ENCODE data around the gene ASB11. TPM values are rescaled to one million over a fixed set of nuclear protein-coding genes. Genes with fewer than 3 reads are reported as not detected.

ASB11 gene
- total RNA-seq, 2 experiments from 2014 or later = not detected

DNA sequence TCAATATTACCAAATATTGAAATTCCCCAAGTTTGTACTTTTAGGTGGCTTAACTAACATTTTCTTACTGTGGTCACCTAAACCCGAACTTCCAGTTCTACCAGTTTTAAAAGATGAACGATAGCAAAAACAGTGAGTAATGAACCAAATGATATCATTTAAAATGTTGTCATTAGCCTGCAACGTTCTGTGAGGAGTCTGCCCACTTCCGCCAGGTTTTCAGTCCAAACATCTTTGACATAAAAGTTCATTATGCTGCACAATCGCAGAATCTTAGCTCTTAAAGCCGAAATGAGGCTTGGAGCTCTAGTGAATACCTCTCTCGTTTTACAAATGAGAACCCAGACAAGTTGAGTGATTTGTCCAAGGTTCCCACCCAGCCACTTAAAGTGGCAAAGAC, 19.1 kb upstream of the ASB11 start:
- H3K36me3 ChIP-seq (ENCODE audit: insufficient read depth, low read length) = peaks cover 18% of the 10 kb centered on the region
- peak overlapping the region; percentile 98 for H3K4me3 Mint-ChIP-seq
- CTCF ChIA-PET = no interaction called here

DNA sequence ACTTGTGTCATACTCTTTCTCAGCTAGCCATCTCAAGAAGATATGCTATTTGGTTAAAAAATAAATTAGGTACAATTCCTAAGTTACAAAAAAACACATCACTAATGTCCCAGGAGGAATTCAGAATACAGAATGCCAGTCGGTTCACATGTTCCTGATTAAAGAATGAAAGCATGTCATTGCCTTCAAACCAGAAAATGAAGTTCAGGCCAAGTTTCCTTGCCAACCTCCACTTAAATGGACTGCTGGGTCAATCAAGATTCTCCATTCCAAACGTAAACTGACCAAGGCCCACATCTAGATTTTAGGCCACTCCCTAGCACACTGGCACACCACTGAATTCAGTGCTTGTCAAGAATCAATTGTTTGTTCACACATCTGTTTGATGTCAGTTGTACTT, 13.4 kb upstream of the ASB11 start:
- CTCF ChIA-PET = no interaction called here
- Mint-ChIP-seq H3K36me3 (ENCODE audit: low read depth) (peaks cover 47% of the 10 kb centered on the region), H3K9me3 (no peaks in the 10 kb centered on the region)

More for the DNA sequence above, 19.1 kb upstream of the ASB11 start:
- Mint-ChIP-seq H3K4me1 (ENCODE audit: low read depth) (peaks cover 26% of the 10 kb centered on the region), H3K9me3 (no peaks in the 10 kb centered on the region), H3K27me3 (peaks cover 8% of the 10 kb centered on the region), H3K36me3 (ENCODE audit: low read depth) (peaks cover 30% of the 10 kb centered on the region), H3K27ac (peak overlapping the region; percentile 98)
- H3K4me1 ChIP-seq (ENCODE audit: insufficient read depth, low read length) = peaks cover 13% of the 10 kb centered on the region
- intact Hi-C loops (cut with DNase I, micrococcal nuclease) = loop anchor here in 1 of 2 experiments (10.0 kb wide), 5 partner anchors 460 to 1680 kb away; partner anchors contain the start of genes AP1S2, OFD1, TCEANC and TRAPPC2
- TF ChIP-seq, protein P1, sequence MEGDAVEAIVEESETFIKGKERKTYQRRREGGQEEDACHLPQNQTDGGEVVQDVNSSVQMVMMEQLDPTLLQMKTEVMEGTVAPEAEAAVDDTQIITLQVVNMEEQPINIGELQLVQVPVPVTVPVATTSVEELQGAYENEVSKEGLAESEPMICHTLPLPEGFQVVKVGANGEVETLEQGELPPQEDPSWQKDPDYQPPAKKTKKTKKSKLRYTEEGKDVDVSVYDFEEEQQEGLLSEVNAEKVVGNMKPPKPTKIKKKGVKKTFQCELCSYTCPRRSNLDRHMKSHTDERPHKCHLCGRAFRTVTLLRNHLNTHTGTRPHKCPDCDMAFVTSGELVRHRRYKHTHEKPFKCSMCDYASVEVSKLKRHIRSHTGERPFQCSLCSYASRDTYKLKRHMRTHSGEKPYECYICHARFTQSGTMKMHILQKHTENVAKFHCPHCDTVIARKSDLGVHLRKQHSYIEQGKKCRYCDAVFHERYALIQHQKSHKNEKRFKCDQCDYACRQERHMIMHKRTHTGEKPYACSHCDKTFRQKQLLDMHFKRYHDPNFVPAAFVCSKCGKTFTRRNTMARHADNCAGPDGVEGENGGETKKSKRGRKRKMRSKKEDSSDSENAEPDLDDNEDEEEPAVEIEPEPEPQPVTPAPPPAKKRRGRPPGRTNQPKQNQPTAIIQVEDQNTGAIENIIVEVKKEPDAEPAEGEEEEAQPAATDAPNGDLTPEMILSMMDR (IDR thresholded peaks at IDR 0.05) = no peak
- DNase-seq (peak in 5 of 14 experiments; percentile 12 to 66 (median 54)), ATAC-seq (ENCODE audit: poor library complexity) (no peak)
- H3K9me3 ChIP-seq (ENCODE audit: control insufficient read depth in 1 of 2, insufficient read depth in 1 of 2, low read length in 2 of 2) = no peaks in the 10 kb centered on the region
- H3K27me3 ChIP-seq (ENCODE audit: control insufficient read depth in 1 of 2, insufficient read depth in 2 of 2, low read length in 2 of 2) = peaks cover 0 to 8% of the 10 kb centered on the region in 2 experiments
- H3K27ac ChIP-seq (ENCODE audit: low read depth in 1 of 2, low read length in 2 of 2) = peak overlapping the region; percentile 77 to 89
- H3K4me3 ChIP-seq (ENCODE audit: low read length) = peak overlapping the region; percentile 96
- POLR2A ChIA-PET = interaction anchor here (0.7 to 1.2 kb wide), 2 partner anchors 520 to 1600 kb away, joined by 3 read pairs; partner anchors contain the start of genes AP1S2, OFD1 and TRAPPC2

DNA sequence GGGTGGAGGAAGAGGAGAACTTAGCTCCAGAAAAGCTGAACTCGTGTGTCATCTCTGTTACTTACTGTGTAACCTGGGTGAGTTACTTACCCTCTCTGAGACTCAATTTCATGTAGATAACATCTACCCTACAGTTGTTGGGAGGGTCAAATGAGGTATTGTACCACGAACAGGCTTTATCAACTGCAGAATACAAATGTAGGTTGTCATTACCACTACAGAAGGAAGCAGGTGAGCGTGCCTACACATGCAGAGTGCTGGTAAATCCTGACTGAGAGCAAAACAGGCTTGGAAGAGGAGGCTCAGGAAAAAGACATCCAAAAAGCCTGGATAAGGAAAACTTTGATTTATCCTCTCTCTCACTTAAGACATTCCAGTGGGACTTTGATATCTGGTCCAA, 12.7 kb upstream of the ASB11 start:
- no peaks in the 10 kb centered on the region for H3K9me3 ChIP-seq (ENCODE audit: control insufficient read depth in 1 of 2, insufficient read depth in 1 of 2, low read length in 2 of 2)

More for the DNA sequence above, 13.4 kb upstream of the ASB11 start:
- POLR2A ChIA-PET = no interaction called here
- H3K27ac ChIP-seq (ENCODE audit: low read depth in 1 of 2, low read length in 2 of 2) = no peak overlapping the region
- H3K4me1 ChIP-seq (ENCODE audit: insufficient read depth, low read length) = no peaks in the 10 kb centered on the region
- ATAC-seq (ENCODE audit: poor library complexity) = no peak
- intact Hi-C loops (cut with DNase I, micrococcal nuclease) = loop anchor here in 1 of 2 experiments (10.0 kb wide), 1 partner anchor 1574 kb away; no protein-coding TSS in a partner anchor
- H3K36me3 ChIP-seq (ENCODE audit: insufficient read depth, low read length) = peaks cover 28% of the 10 kb centered on the region
- no peak for DNase-seq
- H3K27me3 ChIP-seq (ENCODE audit: control insufficient read depth in 1 of 2, insufficient read depth in 2 of 2, low read length in 2 of 2) = no peaks in the 10 kb centered on the region
- Mint-ChIP-seq H3K27me3 (no peaks in the 10 kb centered on the region), H3K27ac (no peak overlapping the region), H3K4me1 (ENCODE audit: low read depth) (peaks cover 12% of the 10 kb centered on the region), H3K4me3 (no peak overlapping the region)
- no peaks in the 10 kb centered on the region for H3K9me3 ChIP-seq (ENCODE audit: control insufficient read depth in 1 of 2, insufficient read depth in 1 of 2, low read length in 2 of 2)
- H3K4me3 ChIP-seq (ENCODE audit: low read length) = no peak overlapping the region
- TF ChIP-seq, protein P1 (IDR thresholded peaks at IDR 0.05) = no peak

More for the DNA sequence above, 12.7 kb upstream of the ASB11 start:
- Mint-ChIP-seq H3K9me3 (no peaks in the 10 kb centered on the region), H3K27ac (no peak overlapping the region), H3K36me3 (ENCODE audit: low read depth) (peaks cover 54% of the 10 kb centered on the region), H3K27me3 (no peaks in the 10 kb centered on the region), H3K4me3 (no peak overlapping the region), H3K4me1 (ENCODE audit: low read depth) (peaks cover 12% of the 10 kb centered on the region)
- Histone ChIP-seq H3K27me3 (ENCODE audit: control insufficient read depth in 1 of 2, insufficient read depth in 2 of 2, low read length in 2 of 2) (no peaks in the 10 kb centered on the region), H3K4me3 (ENCODE audit: low read length) (no peak overlapping the region), H3K4me1 (ENCODE audit: insufficient read depth, low read length) (no peaks in the 10 kb centered on the region), H3K27ac (ENCODE audit: low read depth in 1 of 2, low read length in 2 of 2) (no peak overlapping the region), H3K36me3 (ENCODE audit: insufficient read depth, low read length) (peaks cover 31% of the 10 kb centered on the region)
- CTCF ChIA-PET = no interaction called here
- DNase-seq (no peak), ATAC-seq (ENCODE audit: poor library complexity) (no peak)
- POLR2A ChIA-PET = no interaction called here
- TF ChIP-seq, protein P1 (IDR thresholded peaks at IDR 0.05) = no peak
- intact Hi-C loops (cut with DNase I, micrococcal nuclease) = loop anchor here in 1 of 2 experiments (10.0 kb wide), 1 partner anchor 1573 kb away; no protein-coding TSS in a partner anchor
